Glomerular endothelial cell (primary cell): ENCODE results near the gene UBE2G2. TPM values are rescaled to one million over a fixed set of nuclear protein-coding genes. Genes with fewer than 3 reads are reported as not detected.

Experiments used
- DNase-seq: peaks from one replicate; pipeline ENCODE4 v3.0.0-alpha.2; 2011; ENCODE audit warnings: low read depth, low spot score; ENCODE audit errors: extremely low read depth
- total RNA-seq: library from RNA; depleted of rRNA; stranded (reverse); fragments of >200 nt; gene quantifications from 2 replicates; pipeline ENCODE4 v1.2.3, GENCODE V29; 2015

The UBE2G2 gene
- total RNA-seq, 1 donor from 2014 or later, result 74.9 TPM

GRCh38 chr21:44753357-44753756 is 48.3 kb downstream of the UBE2G2 start:
- DNase-seq, result no peak

- no peak for DNase-seq
These were observed 48.9 kb downstream of the UBE2G2 start for GRCh38 chr21:44752671-44753235.

- DNase-seq, result no peak
These were observed 49.6 kb downstream of the UBE2G2 start for GRCh38 chr21:44751799-44752636.

GRCh38 chr21:44751186-44751798 is 50.3 kb downstream of the UBE2G2 start:
- no peak for DNase-seq

- DNase-seq, result no peak
These were observed 51.0 kb downstream of the UBE2G2 start for GRCh38 chr21:44750675-44751025.

GRCh38 chr21:44749759-44750674 is 51.6 kb downstream of the UBE2G2 start:
- no peak for DNase-seq

GRCh38 chr21:44749116-44749758 is 52.4 kb downstream of the UBE2G2 start:
- DNase-seq, result no peak

GRCh38 chr21:44748621-44749020 is 53.0 kb downstream of the UBE2G2 start:
- no peak for DNase-seq

GRCh38 chr21:44742418-44743153 is 59.0 kb downstream of the UBE2G2 start:
- DNase-seq, result no peak

GRCh38 chr21:44741921-44742320 is 59.7 kb downstream of the UBE2G2 start:
- no peak for DNase-seq

GRCh38 chr21:44740742-44741141 is 60.9 kb downstream of the UBE2G2 start:
- no peak for DNase-seq

GRCh38 chr21:44739316-44739715 is 62.3 kb downstream of the UBE2G2 start:
- no peak for DNase-seq

- no peak for DNase-seq
These were observed 63.0 kb downstream of the UBE2G2 start for GRCh38 chr21:44738621-44739020.

- no peak for DNase-seq
These were observed 63.8 kb downstream of the UBE2G2 start for GRCh38 chr21:44737706-44738354.

- no peak for DNase-seq
These were observed 65.2 kb downstream of the UBE2G2 start for GRCh38 chr21:44736291-44737004.

- no peak for DNase-seq
These were observed 65.8 kb downstream of the UBE2G2 start for GRCh38 chr21:44735821-44736220.

- DNase-seq, result no peak
These were observed 66.8 kb downstream of the UBE2G2 start for GRCh38 chr21:44734841-44735240.

GRCh38 chr21:44734026-44734745 is 67.4 kb downstream of the UBE2G2 start:
- no peak for DNase-seq
